ENCODE results near the gene NEU4.
"Not testable (repeated sequence)": the region's sequence is repeated elsewhere in the genome, so short reads cannot be mapped to it uniquely, and the experiment has no call there.

NEU4 gene

DNA sequence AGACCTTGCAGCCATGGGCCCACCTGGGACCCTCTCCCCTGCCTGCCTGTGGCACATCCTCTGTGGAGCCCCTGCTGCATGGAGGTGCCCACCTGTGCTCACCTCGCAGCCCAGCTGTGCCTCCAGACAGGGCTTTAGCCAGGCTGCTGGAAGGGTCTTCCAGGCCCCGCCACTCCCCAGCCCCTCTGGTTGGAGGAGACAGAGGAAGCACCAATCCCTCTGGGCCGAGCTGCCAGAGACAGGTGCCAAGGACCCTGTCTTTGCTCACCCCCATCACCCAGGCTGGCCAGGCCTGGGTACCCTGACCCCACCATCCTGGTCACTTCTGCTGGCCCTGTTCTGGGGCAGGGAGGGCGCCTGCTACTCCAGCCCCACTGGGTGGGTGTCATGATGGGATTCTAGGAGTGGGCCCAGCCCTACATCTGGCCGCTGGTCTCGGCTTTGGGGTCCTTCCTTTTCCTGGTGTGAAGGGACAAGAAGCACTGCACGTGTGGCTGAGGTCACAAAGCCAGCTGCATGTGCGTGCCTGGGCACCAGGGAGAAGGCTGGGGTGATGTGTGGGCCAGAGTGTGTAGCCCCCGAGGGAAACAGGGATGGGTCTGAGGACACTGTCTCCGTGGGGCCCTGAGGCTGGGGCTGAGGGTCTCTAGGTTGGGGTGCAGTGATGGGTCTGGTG, 9.3 kb upstream of the NEU4 start:
- DNase-seq = no peak

DNA sequence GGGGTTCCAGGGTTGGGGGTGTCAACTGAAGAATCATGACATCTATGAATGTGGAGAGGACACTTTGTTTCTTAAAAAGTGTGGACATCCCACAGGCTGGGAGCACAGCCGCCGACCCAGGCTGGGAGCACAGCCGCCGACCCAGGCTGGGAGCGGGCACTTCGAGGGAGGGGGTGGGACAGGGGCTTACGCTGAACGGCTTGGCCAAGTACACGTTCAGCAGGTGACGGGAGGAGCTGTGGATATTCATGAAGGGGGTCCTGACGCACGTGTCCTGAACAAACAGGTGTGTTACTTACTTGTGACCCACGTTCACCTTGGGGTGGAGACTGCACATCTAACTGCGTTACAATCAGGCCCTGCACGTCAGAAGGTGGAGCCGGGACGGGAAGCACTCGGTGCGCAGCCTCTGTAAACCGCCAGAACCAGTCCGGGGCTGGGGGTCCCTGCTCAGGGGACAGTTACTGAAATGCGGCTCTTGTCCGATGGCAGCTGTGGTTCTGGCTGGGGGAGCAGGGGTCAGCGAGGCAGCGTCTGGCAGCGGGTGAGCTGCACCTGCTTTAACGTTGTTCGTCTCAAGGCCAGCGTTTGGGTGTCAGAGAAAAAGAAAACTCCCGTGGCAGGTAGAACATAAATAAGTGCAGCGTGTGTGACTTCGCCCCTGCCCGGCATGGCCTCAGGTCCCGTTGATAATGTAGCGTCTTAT, 8.6 kb upstream of the NEU4 start:
- not testable (repeated sequence) for DNase-seq

DNA sequence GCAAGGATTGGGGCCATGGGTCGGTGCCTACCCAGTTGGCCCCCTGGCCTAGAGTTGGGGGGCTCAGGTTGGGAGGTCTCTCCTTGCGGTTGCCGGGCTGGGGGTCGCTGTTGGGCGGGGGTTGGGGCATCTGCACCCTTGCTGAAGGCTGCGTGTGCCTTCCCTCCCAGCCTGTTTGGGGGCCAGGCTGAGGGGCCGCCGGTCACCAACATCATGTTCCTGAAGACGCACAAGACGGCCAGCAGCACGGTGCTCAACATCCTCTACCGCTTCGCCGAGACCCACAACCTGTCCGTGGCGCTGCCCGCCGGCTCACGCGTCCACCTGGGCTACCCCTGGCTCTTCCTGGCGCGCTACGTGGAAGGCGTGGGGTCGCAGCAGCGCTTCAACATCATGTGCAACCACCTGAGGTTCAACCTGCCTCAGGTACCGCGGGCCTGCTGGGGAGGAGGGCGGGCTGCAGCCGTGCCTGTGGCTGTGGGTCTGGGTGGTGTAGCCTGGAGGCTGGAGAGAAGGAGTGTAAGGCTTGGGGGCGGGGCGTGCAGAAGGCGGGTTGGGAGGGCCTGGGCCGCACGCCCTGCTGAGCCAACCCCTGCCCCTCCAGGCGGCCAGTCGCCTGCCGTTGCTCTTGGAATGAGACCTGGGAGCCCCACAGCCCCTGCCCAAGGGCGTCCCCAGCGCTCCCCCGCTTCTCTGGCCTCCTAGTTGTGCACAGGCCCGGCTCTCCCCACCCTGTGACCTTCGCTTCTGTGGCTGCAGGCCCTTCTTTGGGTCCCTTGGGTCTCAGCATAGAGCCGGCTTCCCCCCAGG, 7.2 kb upstream of the NEU4 start:
- no peak for DNase-seq

- DNase-seq = no peak
Observed at GRCh38 chr2:241802421-241803318, 6.3 kb upstream of the NEU4 start.

- DNase-seq = no peak
Observed at GRCh38 chr2:241803387-241804325, 5.3 kb upstream of the NEU4 start.

GRCh38 chr2:241804326-241805229, 4.4 kb upstream of the NEU4 start:
- no peak for DNase-seq

GRCh38 chr2:241806217-241806616, 2.8 kb upstream of the NEU4 start:
- DNase-seq = not testable (repeated sequence)

GRCh38 chr2:241808051-241808720, 807 bp upstream of the NEU4 start:
- DNase-seq = no peak

GRCh38 chr2:241809383-241810306, 652 bp downstream of the NEU4 start:
- DNase-seq = no peak

DNA sequence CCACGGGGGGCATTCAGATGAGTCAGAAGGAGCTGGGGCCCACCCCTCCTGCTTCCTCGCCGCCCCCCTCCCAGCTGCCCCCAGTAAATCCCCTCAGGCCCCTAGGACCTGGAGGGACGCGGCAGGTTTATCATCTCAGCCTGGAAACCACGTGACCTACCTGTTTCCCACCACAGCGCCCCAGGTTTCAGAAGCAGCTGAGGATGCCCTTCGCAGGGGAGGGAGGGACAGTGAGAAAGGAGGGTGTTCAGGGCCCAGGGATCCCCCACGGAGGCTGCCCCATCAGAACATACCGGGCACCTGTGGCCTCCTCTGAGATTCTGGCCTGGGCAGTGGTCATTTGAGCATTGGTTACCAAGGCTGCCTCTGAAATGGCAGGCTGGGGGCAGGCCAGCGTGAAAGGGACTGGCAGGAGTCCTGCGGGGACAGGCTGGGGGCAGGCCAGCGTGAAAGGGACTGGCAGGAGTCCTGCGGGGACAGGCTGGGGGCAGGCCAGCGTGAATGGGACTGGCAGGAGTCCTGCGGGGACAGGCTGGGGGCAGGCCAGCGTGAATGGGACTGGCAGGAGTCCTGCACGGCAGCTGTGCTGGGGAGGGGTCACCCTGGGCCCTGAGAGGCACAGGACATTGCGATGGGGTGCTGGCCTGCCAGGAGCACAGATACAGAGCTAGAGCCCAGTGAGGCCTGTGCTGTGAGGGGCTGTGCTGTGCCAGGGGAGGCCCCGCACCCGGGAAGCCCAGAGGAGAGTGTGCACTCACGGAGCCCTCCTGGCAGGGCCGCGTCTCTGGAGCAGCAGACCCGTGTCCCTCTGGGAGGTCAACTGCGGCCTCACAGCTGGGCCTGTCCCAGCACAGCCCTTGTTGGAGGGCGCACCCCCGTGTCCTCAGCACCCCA, 1.6 kb downstream of the NEU4 start:
- DNase-seq = no peak

- DNase-seq = no peak
Observed at GRCh38 chr2:241811201-241811951, 2.4 kb downstream of the NEU4 start.

DNA sequence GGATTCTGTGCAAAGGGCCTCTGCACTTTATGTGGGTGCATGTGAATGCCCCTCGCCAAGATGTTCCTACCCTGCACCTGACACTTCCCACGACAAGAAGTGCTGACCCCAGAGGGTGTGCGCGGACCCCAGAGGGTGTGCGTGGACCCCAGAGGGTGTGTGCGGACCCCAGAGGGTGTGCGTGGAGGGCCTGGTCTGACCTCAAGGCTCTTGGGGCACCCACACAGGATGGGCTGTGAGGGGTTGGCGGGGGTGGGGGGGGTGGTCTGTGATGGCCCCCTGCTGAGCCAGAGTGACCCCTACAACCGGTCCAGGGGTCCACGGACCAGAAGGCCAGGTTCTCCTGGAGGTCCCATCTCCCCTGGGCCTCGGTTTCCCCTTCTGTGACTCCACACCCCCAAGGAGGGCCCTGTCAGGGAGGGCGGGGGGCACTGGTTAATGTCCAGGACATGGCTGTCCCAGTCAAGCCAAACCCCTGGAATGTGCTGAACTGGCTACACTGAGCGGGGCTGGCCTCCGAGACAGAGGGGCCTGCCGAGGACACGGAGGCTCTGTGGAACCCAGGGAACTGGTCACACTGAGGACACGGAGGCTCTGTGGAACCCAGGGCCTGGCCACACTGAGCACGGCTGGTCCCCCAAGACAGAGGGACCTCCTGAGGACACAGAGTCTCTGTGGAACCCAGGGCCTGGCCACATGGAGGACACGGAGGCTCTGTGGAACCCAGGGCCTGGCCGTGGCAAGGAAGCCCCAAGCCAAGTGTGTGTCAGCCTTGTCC, 3.1 kb downstream of the NEU4 start:
- DNase-seq = no peak

- DNase-seq = no peak
Observed at GRCh38 chr2:241812730-241813643, 4.0 kb downstream of the NEU4 start.

GRCh38 chr2:241813644-241814392, 4.8 kb downstream of the NEU4 start:
- no peak for DNase-seq

- no peak for DNase-seq
Observed at GRCh38 chr2:241814393-241814642, 5.3 kb downstream of the NEU4 start.
